H9 (cell line): ENCODE results near the gene LAMTOR4. TPM values are rescaled to one million over a fixed set of nuclear protein-coding genes. Genes with fewer than 3 reads are reported as not detected.

Source experiments
- DNase-seq: peaks from one replicate; pipeline ENCODE4 v3.0.0-alpha.2; 2017
- H2AFZ ChIP-seq: one replicate; pipeline ENCODE4 v1.6.1; 2013; ENCODE audit warnings: mild to moderate bottlenecking, low read length, control low read depth, moderate library complexity
- H2AK5ac ChIP-seq: 2 replicates; pipeline ENCODE4 v1.6.1; 2013; ENCODE audit warnings: low read length, control low read depth, mixed read lengths; ENCODE audit not compliant: insufficient read length
- H2BK120ac ChIP-seq: one replicate; pipeline ENCODE4 v1.6.1; 2013; ENCODE audit warnings: low read depth, mild to moderate bottlenecking, low read length, control low read depth, inconsistent platforms; ENCODE audit not compliant: poor library complexity, severe bottlenecking
- H2BK12ac ChIP-seq: 2 replicates; pipeline ENCODE4 v1.6.1; 2013; ENCODE audit warnings: low read length, control low read depth, mixed read lengths, low read depth; ENCODE audit not compliant: insufficient read length
- H2BK15ac ChIP-seq: 2 replicates; pipeline ENCODE4 v1.6.1; 2013; ENCODE audit warnings: low read depth, low read length, control low read depth
- H2BK20ac ChIP-seq: one replicate; pipeline ENCODE4 v1.6.1; 2013; ENCODE audit warnings: low read depth, mild to moderate bottlenecking, low read length, control low read depth, inconsistent platforms; ENCODE audit not compliant: poor library complexity, severe bottlenecking
- H2BK5ac ChIP-seq: 2 replicates; pipeline ENCODE4 v1.6.1; 2013; ENCODE audit warnings: low read length, control low read depth, mixed read lengths; ENCODE audit not compliant: insufficient read length
- H3K14ac ChIP-seq: 2 replicates; pipeline ENCODE4 v1.6.1; 2013; ENCODE audit warnings: low read length, control low read depth; ENCODE audit not compliant: insufficient read depth
- H3K18ac ChIP-seq: 2 replicates; pipeline ENCODE4 v1.6.1; 2013; ENCODE audit warnings: low read depth, mild to moderate bottlenecking, mixed read lengths, low read length, control low read depth; ENCODE audit not compliant: insufficient read length
- H3K23ac ChIP-seq: 2 replicates; pipeline ENCODE4 v1.6.1; 2013; ENCODE audit warnings: low read length, control low read depth, mixed read lengths, low read depth; ENCODE audit not compliant: insufficient read length
- H3K23me2 ChIP-seq: 2 replicates; pipeline ENCODE4 v1.6.1; 2013; ENCODE audit warnings: low read depth, mild to moderate bottlenecking, mixed read lengths, low read length, control low read depth; ENCODE audit not compliant: insufficient read length, poor library complexity, severe bottlenecking
- H3K27ac ChIP-seq: 2 replicates; pipeline ENCODE4 v1.5.1; 2013; ENCODE audit warnings: low read length, control low read depth, mixed read lengths, low read depth; ENCODE audit not compliant: insufficient read length
- H3K27me3 ChIP-seq: 2 replicates; pipeline ENCODE4 v1.6.1; 2013; ENCODE audit warnings: low read length, control low read depth, inconsistent platforms; ENCODE audit not compliant: insufficient read depth
- H3K4ac ChIP-seq: 2 replicates; pipeline ENCODE4 v1.6.1; 2013; ENCODE audit warnings: low read depth, mild to moderate bottlenecking, control low read depth, inconsistent platforms, low read length, moderate library complexity
- H3K4me1 ChIP-seq: 2 replicates; pipeline ENCODE4 v1.6.1; 2013; ENCODE audit warnings: low read length, control low read depth, inconsistent platforms; ENCODE audit not compliant: insufficient read depth
- H3K4me2 ChIP-seq: 2 replicates; pipeline ENCODE4 v1.6.1; 2013; ENCODE audit warnings: low read length, control low read depth, mixed read lengths; ENCODE audit not compliant: insufficient read length, insufficient read depth
- H3K56ac ChIP-seq: 2 replicates; pipeline ENCODE4 v1.6.1; 2013; ENCODE audit warnings: low read depth, mild to moderate bottlenecking, mixed read lengths, low read length, control low read depth; ENCODE audit not compliant: insufficient read length
- H3K79me1 ChIP-seq: 2 replicates; pipeline ENCODE4 v1.6.1; 2013; ENCODE audit warnings: low read depth, mild to moderate bottlenecking, moderate library complexity, low read length, control low read depth, inconsistent platforms; ENCODE audit not compliant: insufficient read depth, poor library complexity, severe bottlenecking
- H3K79me2 ChIP-seq: 2 replicates; pipeline ENCODE4 v1.6.1; 2013; ENCODE audit warnings: low read length, control low read depth, inconsistent platforms; ENCODE audit not compliant: insufficient read depth
- H3K9ac ChIP-seq: 2 replicates; pipeline ENCODE4 v1.6.1; 2013; ENCODE audit warnings: low read length, control low read depth, mixed read lengths; ENCODE audit not compliant: insufficient read length; ENCODE audit errors: extremely low read depth
- H3K9me3 ChIP-seq: one replicate; pipeline ENCODE4 v1.6.1; 2013; ENCODE audit warnings: low read depth, low read length, inconsistent platforms; ENCODE audit not compliant: control insufficient read depth
- H3T11ph ChIP-seq: one replicate; pipeline ENCODE4 v1.6.1; 2013; ENCODE audit warnings: mild to moderate bottlenecking, low read length, control low read depth, inconsistent platforms
- H4K20me1 ChIP-seq: one replicate; pipeline ENCODE4 v1.6.1; 2013; ENCODE audit not compliant: control insufficient read depth, insufficient read length, insufficient read depth
- H4K5ac ChIP-seq: 2 replicates; pipeline ENCODE4 v1.6.1; 2013; ENCODE audit warnings: low read depth, mild to moderate bottlenecking, mixed read lengths, low read length, control low read depth; ENCODE audit not compliant: insufficient read length
- H4K8ac ChIP-seq: replicated peaks from 2 replicates; pipeline ENCODE4 v1.6.1; 2013; ENCODE audit warnings: low read length, control low read depth, mixed read lengths, low read depth; ENCODE audit not compliant: insufficient read length
- H4K91ac ChIP-seq: 2 replicates; pipeline ENCODE4 v1.6.1; 2013; ENCODE audit warnings: low read depth, mild to moderate bottlenecking, moderate library complexity, mixed read lengths, low read length, control low read depth; ENCODE audit not compliant: insufficient read length
- H3K27ac Mint-ChIP-seq, 3 experiments: 2 replicates in 2 of 3; 3 replicates in 1 of 3; pipeline ENCODE4 v1.8.0; 2020 to 2021; ENCODE audit warnings: mixed read lengths in 3 of 3, mild to moderate bottlenecking in 1 of 3, moderate library complexity in 1 of 3
- H3K27me3 Mint-ChIP-seq: 2 replicates; pipeline ENCODE4 v1.8.0; 2021; ENCODE audit warnings: low read depth, mild to moderate bottlenecking, moderate library complexity, mixed read lengths
- H3K36me3 Mint-ChIP-seq, 3 experiments: 2 replicates in 2 of 3; 3 replicates in 1 of 3; pipeline ENCODE4 v1.8.0; 2020 to 2021; ENCODE audit warnings: low read depth in 3 of 3, mixed read lengths in 3 of 3; ENCODE audit not compliant: insufficient read depth in 1 of 3
- H3K4me1 Mint-ChIP-seq, 2 experiments: 2 replicates each; pipeline ENCODE4 v1.8.0; 2020; ENCODE audit warnings: mixed read lengths in 2 of 2
- H3K4me3 Mint-ChIP-seq, 2 experiments: 2 replicates in 1 of 2; 3 replicates in 1 of 2; pipeline ENCODE4 v1.8.0; 2020 to 2021; ENCODE audit warnings: mild to moderate bottlenecking in 2 of 2, mixed read lengths in 2 of 2, moderate library complexity in 1 of 2
- H3K9me3 Mint-ChIP-seq, 2 experiments: 2 replicates in 1 of 2; 3 replicates in 1 of 2; pipeline ENCODE4 v1.8.0; 2020; ENCODE audit warnings: mild to moderate bottlenecking in 2 of 2, mixed read lengths in 2 of 2, moderate library complexity in 1 of 2
- WGBS: extraction: QIAGEN DNeasy Blood & Tissue Kit; methylation state at CpG from one replicate; pipeline ENCODE4 v1.1.7; 2013; ENCODE audit warnings: missing lambda C conversion rate, low lambda C conversion rate, mixed read lengths; ENCODE audit not compliant: insufficient read length; ENCODE audit errors: extremely low coverage; 5-methylcytosine and 5-hydroxymethylcytosine counted together
- total RNA-seq: library from RNA; stranded (reverse); gene quantifications from 2 replicates; pipeline ENCODE4 v1.2.1, GENCODE V29; 2021
- TF ChIP-seq, protein P1 (sequence below): fragments of 200-600 bp; sonication (generic); conservative IDR thresholded peaks from 3 replicates; pipeline ENCODE4 v1.8.0; 2021; ENCODE audit warnings: antibody characterized with exemption, mild to moderate bottlenecking

Gene LAMTOR4
- total RNA-seq, 1 experiment from 2014 or later, result 179 TPM

DNA sequence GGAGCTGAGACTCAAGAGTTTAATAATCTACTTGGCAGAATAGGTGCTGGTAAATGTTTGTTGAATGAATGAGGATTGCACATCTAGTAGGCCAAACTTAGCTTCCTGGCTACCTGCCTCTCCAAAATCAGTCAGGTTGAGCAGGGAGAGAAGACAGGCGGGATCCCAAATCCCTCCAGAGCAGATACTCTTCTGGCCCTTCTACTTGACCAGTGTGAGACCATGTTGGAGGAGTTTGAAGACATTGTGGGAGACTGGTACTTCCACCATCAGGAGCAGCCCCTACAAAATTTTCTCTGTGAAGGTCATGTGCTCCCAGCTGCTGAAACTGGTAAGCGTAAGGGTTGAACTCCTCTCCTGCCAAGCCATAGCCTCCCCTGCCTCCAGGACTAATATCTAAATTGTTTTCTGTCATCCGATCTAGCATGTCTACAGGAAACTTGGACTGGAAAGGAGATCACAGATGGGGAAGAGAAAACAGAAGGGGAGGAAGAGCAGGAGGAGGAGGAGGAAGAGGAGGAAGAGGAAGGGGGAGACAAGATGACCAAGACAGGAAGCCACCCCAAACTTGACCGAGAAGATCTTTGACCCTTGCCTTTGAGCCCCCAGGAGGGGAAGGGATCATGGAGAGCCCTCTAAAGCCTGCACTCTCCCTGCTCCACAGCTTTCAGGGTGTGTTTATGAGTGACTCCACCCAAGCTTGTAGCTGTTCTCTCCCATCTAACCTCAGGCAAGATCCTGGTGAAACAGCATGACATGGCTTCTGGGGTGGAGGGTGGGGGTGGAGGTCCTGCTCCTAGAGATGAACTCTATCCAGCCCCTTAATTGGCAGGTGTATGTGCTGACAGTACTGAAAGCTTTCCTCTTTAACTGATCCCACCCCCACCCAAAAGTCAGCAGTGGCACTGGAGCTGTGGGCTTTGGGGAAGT is 24.2 kb upstream of the LAMTOR4 start:
- no peaks in the 10 kb centered on the region for H3K9me3 ChIP-seq
- no peak for DNase-seq
- peaks cover 15% of the 10 kb centered on the region for H3K27me3 Mint-ChIP-seq
- peaks cover 15% of the 10 kb centered on the region for H3K23me2 ChIP-seq
- H3K36me3 Mint-ChIP-seq, result peaks cover 2 to 14% (median 9%) of the 10 kb centered on the region in 3 experiments; a peak in 4 of 7 replicates
- peak overlapping the region; percentile 2 to 11; a peak in 2 of 5 replicates for H3K4me3 Mint-ChIP-seq
- TF ChIP-seq, protein P1, sequence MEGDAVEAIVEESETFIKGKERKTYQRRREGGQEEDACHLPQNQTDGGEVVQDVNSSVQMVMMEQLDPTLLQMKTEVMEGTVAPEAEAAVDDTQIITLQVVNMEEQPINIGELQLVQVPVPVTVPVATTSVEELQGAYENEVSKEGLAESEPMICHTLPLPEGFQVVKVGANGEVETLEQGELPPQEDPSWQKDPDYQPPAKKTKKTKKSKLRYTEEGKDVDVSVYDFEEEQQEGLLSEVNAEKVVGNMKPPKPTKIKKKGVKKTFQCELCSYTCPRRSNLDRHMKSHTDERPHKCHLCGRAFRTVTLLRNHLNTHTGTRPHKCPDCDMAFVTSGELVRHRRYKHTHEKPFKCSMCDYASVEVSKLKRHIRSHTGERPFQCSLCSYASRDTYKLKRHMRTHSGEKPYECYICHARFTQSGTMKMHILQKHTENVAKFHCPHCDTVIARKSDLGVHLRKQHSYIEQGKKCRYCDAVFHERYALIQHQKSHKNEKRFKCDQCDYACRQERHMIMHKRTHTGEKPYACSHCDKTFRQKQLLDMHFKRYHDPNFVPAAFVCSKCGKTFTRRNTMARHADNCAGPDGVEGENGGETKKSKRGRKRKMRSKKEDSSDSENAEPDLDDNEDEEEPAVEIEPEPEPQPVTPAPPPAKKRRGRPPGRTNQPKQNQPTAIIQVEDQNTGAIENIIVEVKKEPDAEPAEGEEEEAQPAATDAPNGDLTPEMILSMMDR, result no peak
- no peak overlapping the region for H3K9ac ChIP-seq
- H2AFZ ChIP-seq, result no peak overlapping the region
- no peak overlapping the region for H3K4ac ChIP-seq
- no peak overlapping the region for H2BK12ac ChIP-seq
- no CpG with 5 or more reads among the region's 4 CpGs for WGBS
- peaks cover 15 to 25% of the 10 kb centered on the region in 2 experiments for H3K4me1 Mint-ChIP-seq
- no peak overlapping the region for H4K5ac ChIP-seq
- no peak overlapping the region for H2BK120ac ChIP-seq
- no peak overlapping the region for H2BK15ac ChIP-seq
- H3K56ac ChIP-seq, result no peak overlapping the region
- no peaks in the 10 kb centered on the region for H3K27me3 ChIP-seq
- no peaks in the 10 kb centered on the region for H4K20me1 ChIP-seq
- H3K79me2 ChIP-seq, result no peaks in the 10 kb centered on the region
- no peak overlapping the region for H3K14ac ChIP-seq
- H3K27ac Mint-ChIP-seq, result peak overlapping the region in 2 of 3 experiments; percentile 18 to 71; a peak in 2 of 7 replicates
- no peaks in the 10 kb centered on the region for H3K79me1 ChIP-seq
- H3K4me1 ChIP-seq, result no peaks in the 10 kb centered on the region; the same call in 1 of the 2 replicates
- H3K9me3 Mint-ChIP-seq, result no peaks in the 10 kb centered on the region
- no peak overlapping the region for H3T11ph ChIP-seq
- no peak overlapping the region for H3K18ac ChIP-seq
- no peak overlapping the region for H2AK5ac ChIP-seq
- H3K27ac ChIP-seq, result no peak overlapping the region
- H4K8ac ChIP-seq, result no peak overlapping the region
- H3K23ac ChIP-seq, result no peak overlapping the region
- no peak overlapping the region for H4K91ac ChIP-seq
- no peak overlapping the region for H2BK20ac ChIP-seq
- no peak overlapping the region for H3K4me2 ChIP-seq
- no peak overlapping the region for H2BK5ac ChIP-seq
